ENCODE data around the gene KDSR. TPM values are rescaled to one million over a fixed set of nuclear protein-coding genes. Genes with fewer than 3 reads are reported as not detected.

KDSR gene
- total RNA-seq, 4 donors from 2014 or later, result 13.1 to 37.2 (median 28.3) TPM

GRCh38 chr18:63376538-63376937, 9.5 kb upstream of the KDSR start:
- no peak for DNase-seq
- no peaks in the 10 kb centered on the region for H3K27me3 ChIP-seq
- intact Hi-C loops (cut with DNase I; ENCODE audit: low total_unique reads), result no loop called here
- H3K27ac ChIP-seq, result no peak overlapping the region
- TF ChIP-seq POLR2AphosphoS5 (IDR thresholded peaks at IDR 0.05) (no peak), EP300 (IDR thresholded peaks at IDR 0.05; ENCODE audit: low read depth) (no peak), POLR2A (IDR thresholded peaks at IDR 0.05) (no peak)
- TF ChIP-seq, protein P1, sequence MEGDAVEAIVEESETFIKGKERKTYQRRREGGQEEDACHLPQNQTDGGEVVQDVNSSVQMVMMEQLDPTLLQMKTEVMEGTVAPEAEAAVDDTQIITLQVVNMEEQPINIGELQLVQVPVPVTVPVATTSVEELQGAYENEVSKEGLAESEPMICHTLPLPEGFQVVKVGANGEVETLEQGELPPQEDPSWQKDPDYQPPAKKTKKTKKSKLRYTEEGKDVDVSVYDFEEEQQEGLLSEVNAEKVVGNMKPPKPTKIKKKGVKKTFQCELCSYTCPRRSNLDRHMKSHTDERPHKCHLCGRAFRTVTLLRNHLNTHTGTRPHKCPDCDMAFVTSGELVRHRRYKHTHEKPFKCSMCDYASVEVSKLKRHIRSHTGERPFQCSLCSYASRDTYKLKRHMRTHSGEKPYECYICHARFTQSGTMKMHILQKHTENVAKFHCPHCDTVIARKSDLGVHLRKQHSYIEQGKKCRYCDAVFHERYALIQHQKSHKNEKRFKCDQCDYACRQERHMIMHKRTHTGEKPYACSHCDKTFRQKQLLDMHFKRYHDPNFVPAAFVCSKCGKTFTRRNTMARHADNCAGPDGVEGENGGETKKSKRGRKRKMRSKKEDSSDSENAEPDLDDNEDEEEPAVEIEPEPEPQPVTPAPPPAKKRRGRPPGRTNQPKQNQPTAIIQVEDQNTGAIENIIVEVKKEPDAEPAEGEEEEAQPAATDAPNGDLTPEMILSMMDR (IDR thresholded peaks at IDR 0.05), result no peak
- no peaks in the 10 kb centered on the region for H3K36me3 ChIP-seq
- H3K4me3 ChIP-seq, result no peak overlapping the region
- in situ Hi-C loops (cut with MboI; ENCODE audit: low pct_ligation_motif_present in 1 of 4, low pct_unique_long_range_greater_than_20kb in 1 of 4, low sequenced_read_pairs in 3 of 4), result no loop called here
- 88% methylated on average over 2 of the region's 2 CpGs; no CpG with 5 or more reads in 1 of the 2 donors for WGBS, 2 donors (ENCODE audit: low coverage in 1 of 2)
- H3K4me1 ChIP-seq, result peaks cover 0 to 5% (median 0%) of the 10 kb centered on the region in 4 donors
- H3K9me3 ChIP-seq, result no peaks in the 10 kb centered on the region

GRCh38 chr18:63374540-63374939, 7.5 kb upstream of the KDSR start:
- Histone ChIP-seq H3K27ac (no peak overlapping the region), H3K4me3 (no peak overlapping the region), H3K27me3 (no peaks in the 10 kb centered on the region), H3K9me3 (no peaks in the 10 kb centered on the region), H3K4me1 (peaks cover 0 to 5% (median 0%) of the 10 kb centered on the region in 4 donors), H3K36me3 (no peaks in the 10 kb centered on the region)
- no peak for DNase-seq
- TF ChIP-seq EP300 (IDR thresholded peaks at IDR 0.05; ENCODE audit: low read depth), result no peak
- TF ChIP-seq, protein P1 (IDR thresholded peaks at IDR 0.05), result no peak
- no peak for TF ChIP-seq POLR2AphosphoS5 (IDR thresholded peaks at IDR 0.05)
- TF ChIP-seq POLR2A (IDR thresholded peaks at IDR 0.05), result no peak
- WGBS, 2 donors (ENCODE audit: low coverage in 1 of 2), result 74% methylated on average over 1 of the region's 1 CpG; no CpG with 5 or more reads in 1 of the 2 donors
- intact Hi-C loops (cut with DNase I; ENCODE audit: low total_unique reads), result no loop called here
- in situ Hi-C loops (cut with MboI; ENCODE audit: low pct_ligation_motif_present in 1 of 4, low pct_unique_long_range_greater_than_20kb in 1 of 4, low sequenced_read_pairs in 3 of 4), result no loop called here

GRCh38 chr18:63373161-63373560, 6.2 kb upstream of the KDSR start:
- in situ Hi-C loops (cut with MboI; ENCODE audit: low pct_ligation_motif_present in 1 of 4, low pct_unique_long_range_greater_than_20kb in 1 of 4, low sequenced_read_pairs in 3 of 4), result no loop called here
- H3K4me3 ChIP-seq, result no peak overlapping the region
- no peaks in the 10 kb centered on the region for H3K9me3 ChIP-seq
- intact Hi-C loops (cut with DNase I; ENCODE audit: low total_unique reads), result no loop called here
- TF ChIP-seq POLR2AphosphoS5 (IDR thresholded peaks at IDR 0.05) (no peak), POLR2A (IDR thresholded peaks at IDR 0.05) (no peak), EP300 (IDR thresholded peaks at IDR 0.05; ENCODE audit: low read depth) (no peak)
- TF ChIP-seq, protein P1 (IDR thresholded peaks at IDR 0.05), result no peak
- H3K4me1 ChIP-seq, result peaks cover 0 to 3% (median 1%) of the 10 kb centered on the region in 4 donors
- WGBS, 2 donors (ENCODE audit: low coverage in 1 of 2), result 78 to 91% methylated on average over 1 of the region's 1 CpG
- H3K36me3 ChIP-seq, result no peaks in the 10 kb centered on the region
- no peak for DNase-seq
- no peak overlapping the region for H3K27ac ChIP-seq
- H3K27me3 ChIP-seq, result no peaks in the 10 kb centered on the region

DNA sequence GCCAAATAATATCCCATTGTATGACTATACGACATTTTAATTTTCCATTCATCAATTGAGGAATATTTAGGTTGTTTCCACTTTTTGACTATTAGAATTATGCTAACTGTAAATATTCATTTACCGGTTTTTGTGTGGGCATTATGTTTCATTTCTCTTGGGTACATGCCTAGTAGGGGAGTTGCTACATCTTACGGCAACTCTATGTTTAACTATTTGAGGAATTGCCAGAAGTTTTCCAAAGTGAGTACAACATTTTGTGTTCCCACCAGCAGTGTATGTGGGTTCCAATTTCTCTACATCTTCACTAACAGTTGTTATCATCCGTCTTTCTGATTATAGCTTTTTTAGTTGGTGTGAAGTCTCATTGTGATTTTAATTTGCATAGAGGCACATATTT, 1.6 kb upstream of the KDSR start:
- Histone ChIP-seq H3K36me3 (no peaks in the 10 kb centered on the region), H3K4me3 (no peak overlapping the region), H3K9me3 (no peaks in the 10 kb centered on the region), H3K4me1 (peaks cover 0 to 28% (median 16%) of the 10 kb centered on the region in 4 donors), H3K27me3 (no peaks in the 10 kb centered on the region), H3K27ac (no peak overlapping the region)
- intact Hi-C loops (cut with DNase I; ENCODE audit: low total_unique reads), result loop anchor here (10.0 kb wide), 1 partner anchor 56 kb away; the partner anchor contains the start of gene VPS4B
- in situ Hi-C loops (cut with MboI; ENCODE audit: low pct_ligation_motif_present in 1 of 4, low pct_unique_long_range_greater_than_20kb in 1 of 4, low sequenced_read_pairs in 3 of 4), result no loop called here
- TF ChIP-seq, protein P1 (IDR thresholded peaks at IDR 0.05), result no peak
- TF ChIP-seq EP300 (IDR thresholded peaks at IDR 0.05; ENCODE audit: low read depth) (no peak), POLR2A (IDR thresholded peaks at IDR 0.05) (no peak), POLR2AphosphoS5 (IDR thresholded peaks at IDR 0.05) (no peak)
- DNase-seq, result no peak
- 78 to 82% methylated on average over 4 of the region's 4 CpGs for WGBS, 2 donors (ENCODE audit: low coverage in 1 of 2)
